K562 (cell line): ENCODE results near the gene DAGLA. TPM values are rescaled to one million over a fixed set of nuclear protein-coding genes. Genes with fewer than 3 reads are reported as not detected.

ENCODE experiments used
- COPS2 ChIP-seq: fragments of 450-650 bp; conservative IDR thresholded peaks from 2 replicates; pipeline ENCODE4 v1.6.1; 2016; ENCODE audit warnings: mild to moderate bottlenecking, moderate library complexity
- MITF ChIP-seq: IDR thresholded peaks from 2 replicates; pipeline ENCODE4 v1.6.1; 2014; ENCODE audit warnings: antibody characterized with exemption
- PHF21A ChIP-seq: fragments of 450-650 bp; IDR thresholded peaks from 2 replicates; pipeline ENCODE4 v1.6.1; 2017; ENCODE audit warnings: low read depth, borderline replicate concordance
- SREBF1 ChIP-seq: fragments of 150-350 bp; IDR thresholded peaks from 2 replicates; pipeline ENCODE4 v1.6.1; 2014; ENCODE audit warnings: antibody characterized with exemption, low read depth, low read length, borderline replicate concordance
- ZBTB40 ChIP-seq, 2 experiments: fragments of 450-650 bp in 1 of 2; sonication (generic) in 1 of 2; formaldehyde crosslinking in 1 of 2; IDR thresholded peaks; 2 replicates each; pipeline versions ENCODE4 v1.7.1 to v1.9.0; 2016 to 2022; ENCODE audit warnings: inconsistent platforms in 1 of 2, mild to moderate bottlenecking in 1 of 2, missing genetic modification reagents in 1 of 2
- ZNF354B ChIP-seq: fragments of 250-450 bp; sonication (Bioruptor Pico); IDR thresholded peaks from 2 replicates; pipeline ENCODE4 v1.4.0; 2020
- polyA plus RNA-seq, 8 experiments: library from polyadenylated mRNA; depleted of rRNA in 4 of 8; stranded (reverse) in 5 of 8; unstranded in 3 of 8; fragments of >200 nt; fragmentation: Nextera tagmentation in 2 of 8; fragmentation: Illumina TruSeq in 1 of 8; extraction: Ambion mirVana in 2 of 8; extraction: Trizol in 1 of 8; gene quantifications; 2 replicates each; pipeline versions ENCODE4 v1.2.1 to v1.2.3, GENCODE V29; 2011 to 2014; ENCODE audit warnings: inconsistent platforms in 1 of 8, missing spikeins in 1 of 8
- total RNA-seq, 7 experiments: library from RNA; depleted of rRNA in 6 of 7; stranded (reverse); fragments of >200 nt in 6 of 7; fragmentation: Illumina TruSeq in 2 of 7; extraction: Trizol in 2 of 7; gene quantifications; 2 replicates each; pipeline versions ENCODE4 v1.2.1 to v1.2.3, GENCODE V29; 2011 to 2021; ENCODE audit warnings: low replicate concordance in 1 of 7

Gene DAGLA
- total and polyA plus RNA-seq, 9 of the 15 experiments (the other 6 are each of a cell fraction or from before 2014, with no cell fraction given), result 0.03 to 0.16 (median 0.04) TPM; not detected in 4

- TF ChIP-seq ZBTB40 (IDR thresholded peaks at IDR 0.05), result no peak
- no peak for TF ChIP-seq ZBTB40 (CRISPR knock-in tag; IDR thresholded peaks at IDR 0.05)
- no peak for TF ChIP-seq COPS2
- TF ChIP-seq SREBF1, result no peak
- TF ChIP-seq MITF, result no peak
- no peak for TF ChIP-seq PHF21A
- TF ChIP-seq ZNF354B (CRISPR knock-in tag), result no peak
These were observed 93.2 kb downstream of the DAGLA start (continued) for GRCh38 chr11:61773356-61773755.
